ENCODE measurements around the gene SH2D3C.
"Not testable (repeated sequence)": the region's sequence is repeated elsewhere in the genome, so short reads cannot be mapped to it uniquely, and the experiment has no call there.

SH2D3C gene

DNA sequence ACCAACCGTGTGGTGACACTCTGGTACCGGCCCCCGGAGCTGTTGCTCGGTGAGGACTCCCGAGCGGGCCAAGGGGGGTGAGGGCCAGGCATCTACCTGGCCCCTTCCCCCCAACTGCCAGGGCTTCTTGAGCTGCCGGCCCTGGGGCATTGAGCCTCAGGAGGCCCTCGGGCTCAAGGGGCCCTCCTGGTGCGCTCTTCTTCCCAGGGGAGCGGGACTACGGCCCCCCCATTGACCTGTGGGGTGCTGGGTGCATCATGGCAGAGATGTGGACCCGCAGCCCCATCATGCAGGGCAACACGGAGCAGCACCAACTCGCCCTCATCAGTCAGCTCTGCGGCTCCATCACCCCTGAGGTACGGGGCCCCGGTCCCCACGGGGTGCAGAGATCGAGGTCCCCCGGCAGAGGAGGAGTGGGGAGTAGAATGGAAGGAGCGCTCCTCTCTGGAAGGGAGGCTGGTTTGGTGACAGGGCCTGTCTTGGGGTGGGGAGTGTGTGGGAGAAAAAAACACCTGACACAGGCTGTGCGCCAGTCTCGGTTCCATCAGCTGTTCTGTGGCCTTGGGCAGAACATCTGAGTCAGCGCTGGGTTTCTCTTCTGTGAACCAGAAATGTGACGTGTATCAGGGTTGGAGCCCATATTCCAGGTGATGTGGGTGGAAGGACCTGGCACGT is 10.0 kb upstream of the SH2D3C start:
- TF ChIP-seq, protein P1, sequence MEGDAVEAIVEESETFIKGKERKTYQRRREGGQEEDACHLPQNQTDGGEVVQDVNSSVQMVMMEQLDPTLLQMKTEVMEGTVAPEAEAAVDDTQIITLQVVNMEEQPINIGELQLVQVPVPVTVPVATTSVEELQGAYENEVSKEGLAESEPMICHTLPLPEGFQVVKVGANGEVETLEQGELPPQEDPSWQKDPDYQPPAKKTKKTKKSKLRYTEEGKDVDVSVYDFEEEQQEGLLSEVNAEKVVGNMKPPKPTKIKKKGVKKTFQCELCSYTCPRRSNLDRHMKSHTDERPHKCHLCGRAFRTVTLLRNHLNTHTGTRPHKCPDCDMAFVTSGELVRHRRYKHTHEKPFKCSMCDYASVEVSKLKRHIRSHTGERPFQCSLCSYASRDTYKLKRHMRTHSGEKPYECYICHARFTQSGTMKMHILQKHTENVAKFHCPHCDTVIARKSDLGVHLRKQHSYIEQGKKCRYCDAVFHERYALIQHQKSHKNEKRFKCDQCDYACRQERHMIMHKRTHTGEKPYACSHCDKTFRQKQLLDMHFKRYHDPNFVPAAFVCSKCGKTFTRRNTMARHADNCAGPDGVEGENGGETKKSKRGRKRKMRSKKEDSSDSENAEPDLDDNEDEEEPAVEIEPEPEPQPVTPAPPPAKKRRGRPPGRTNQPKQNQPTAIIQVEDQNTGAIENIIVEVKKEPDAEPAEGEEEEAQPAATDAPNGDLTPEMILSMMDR (IDR thresholded peaks at IDR 0.05; ENCODE audit: low read length, missing control alignments): no peak
- no peak for DNase-seq (ENCODE audit: low read depth)
- no peak overlapping the region for H3K4me3 ChIP-seq (replicated peaks; ENCODE audit: low read depth, low read length)

DNA sequence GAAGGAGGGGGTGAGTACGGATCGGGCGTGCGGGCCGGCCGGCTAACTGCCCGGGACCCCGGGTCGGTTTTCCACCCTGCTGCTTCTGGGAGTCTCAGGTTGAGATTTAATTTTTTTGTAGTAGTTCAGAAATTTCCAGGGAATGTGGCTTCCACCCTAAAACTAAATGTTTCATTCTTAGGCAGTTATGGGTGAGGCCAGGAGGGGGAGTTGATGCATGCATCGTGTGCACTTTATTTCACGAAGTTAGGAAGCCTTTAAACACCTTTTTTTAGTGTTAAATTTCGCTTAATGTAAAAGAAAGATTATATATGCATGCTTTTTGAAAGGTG is 8.3 kb upstream of the SH2D3C start:
- peak; percentile 45 for DNase-seq (ENCODE audit: low read depth)
- H3K4me3 ChIP-seq (replicated peaks; ENCODE audit: low read depth, low read length): peak overlapping the region; percentile 91
- TF ChIP-seq, protein P1 (IDR thresholded peaks at IDR 0.05; ENCODE audit: low read length, missing control alignments): peak; percentile 56

DNA sequence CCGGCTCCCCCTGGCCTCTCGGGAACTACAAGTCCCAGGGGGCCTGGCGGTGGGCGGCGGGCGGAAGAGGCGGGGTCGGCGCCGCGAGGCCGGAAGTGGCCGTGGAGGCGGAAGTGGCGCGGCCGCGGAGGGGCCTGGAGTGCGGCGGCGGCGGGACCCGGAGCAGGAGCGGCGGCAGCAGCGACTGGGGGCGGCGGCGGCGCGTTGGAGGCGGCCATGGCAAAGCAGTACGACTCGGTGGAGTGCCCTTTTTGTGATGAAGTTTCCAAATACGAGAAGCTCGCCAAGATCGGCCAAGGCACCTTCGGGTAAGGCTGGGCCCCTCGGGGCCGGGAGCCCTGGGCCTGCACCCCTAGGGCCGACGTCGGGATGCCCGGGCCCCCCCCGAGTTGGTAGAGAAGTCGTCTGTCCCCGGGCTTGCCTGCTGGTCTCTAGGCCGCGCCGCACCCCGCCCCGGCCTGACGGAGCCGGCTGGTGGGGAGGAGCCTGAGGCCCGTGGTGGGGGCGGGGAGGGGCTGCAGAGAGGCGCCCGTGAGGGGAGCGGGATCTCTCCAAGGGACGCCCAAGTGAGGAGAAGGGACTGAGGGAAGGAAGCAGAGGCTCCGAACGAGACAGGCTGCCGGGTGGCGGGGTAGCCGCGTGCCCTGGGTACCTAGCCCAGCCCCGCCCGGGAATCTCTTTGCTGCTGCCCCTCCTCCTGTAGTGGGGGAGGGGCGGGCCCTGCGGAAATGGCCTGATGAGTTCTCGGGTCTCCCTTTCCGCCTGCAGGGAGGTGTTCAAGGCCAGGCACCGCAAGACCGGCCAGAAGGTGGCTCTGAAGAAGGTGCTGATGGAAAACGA is 7.7 kb upstream of the SH2D3C start, which contains the start of gene CDK9:
Gene CDK9, plus strand, starts transcription at position 102 of the 840 bp plus-strand sequence. Its CDS starts 115 bp downstream, at position 217.
- TF ChIP-seq, protein P1 (IDR thresholded peaks at IDR 0.05; ENCODE audit: low read length, missing control alignments): no peak
- peak; percentile 90 for DNase-seq (ENCODE audit: low read depth)
- peak within 1 kb of the TSS; percentile 91 for H3K4me3 ChIP-seq (replicated peaks; ENCODE audit: low read depth, low read length)

DNA sequence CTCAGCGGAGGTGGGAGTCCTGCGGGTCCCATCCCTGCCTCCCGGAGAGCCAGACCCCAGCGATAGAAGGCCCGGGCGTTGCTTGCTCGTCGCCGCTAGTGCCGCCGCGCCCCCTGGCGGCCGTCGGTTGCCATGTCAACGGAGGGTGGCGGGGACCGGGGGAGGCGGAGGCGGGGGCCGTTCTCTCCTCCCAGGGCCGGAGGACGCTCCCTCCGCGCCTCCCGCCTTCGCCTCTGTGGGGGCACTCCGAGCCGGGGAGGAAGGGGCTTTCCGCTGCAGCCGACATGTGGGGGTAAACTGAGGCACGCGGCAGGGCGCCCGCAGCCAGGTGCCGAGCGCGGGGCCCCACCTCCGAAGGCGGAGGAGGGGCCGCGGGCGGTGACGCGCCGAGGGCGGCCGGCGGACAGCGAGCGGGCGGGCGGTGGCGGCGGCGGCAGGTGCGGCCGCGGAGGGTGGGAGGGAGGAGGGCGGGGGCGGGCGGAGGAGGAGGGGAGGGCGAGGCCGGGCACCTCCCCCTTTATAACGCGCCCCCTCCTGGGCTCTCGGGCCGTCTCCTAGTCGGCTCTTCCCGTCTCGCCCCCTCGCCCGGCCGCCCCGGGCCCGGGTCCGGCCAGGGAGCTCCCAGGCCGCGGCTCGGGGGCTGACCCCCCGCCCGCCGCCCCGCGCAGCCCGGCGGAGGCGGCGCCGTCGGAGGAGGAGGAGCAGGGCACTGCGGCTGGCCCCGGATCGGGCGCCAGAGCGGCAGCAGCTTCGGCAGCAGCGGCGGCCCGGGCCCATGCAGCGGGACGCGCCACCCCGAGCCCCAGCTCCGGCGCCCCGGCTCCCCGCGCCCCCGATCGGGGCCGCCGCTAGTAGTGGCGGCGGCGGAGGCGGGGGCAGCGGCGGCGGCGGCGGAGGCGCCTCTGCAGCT is 6.8 kb upstream of the SH2D3C start:
- H3K4me3 ChIP-seq (replicated peaks; ENCODE audit: low read depth, low read length): peak overlapping the region; percentile 91
- TF ChIP-seq, protein P1 (IDR thresholded peaks at IDR 0.05; ENCODE audit: low read length, missing control alignments): peak; percentile 47
- peak; percentile 82 for DNase-seq (ENCODE audit: low read depth)

DNA sequence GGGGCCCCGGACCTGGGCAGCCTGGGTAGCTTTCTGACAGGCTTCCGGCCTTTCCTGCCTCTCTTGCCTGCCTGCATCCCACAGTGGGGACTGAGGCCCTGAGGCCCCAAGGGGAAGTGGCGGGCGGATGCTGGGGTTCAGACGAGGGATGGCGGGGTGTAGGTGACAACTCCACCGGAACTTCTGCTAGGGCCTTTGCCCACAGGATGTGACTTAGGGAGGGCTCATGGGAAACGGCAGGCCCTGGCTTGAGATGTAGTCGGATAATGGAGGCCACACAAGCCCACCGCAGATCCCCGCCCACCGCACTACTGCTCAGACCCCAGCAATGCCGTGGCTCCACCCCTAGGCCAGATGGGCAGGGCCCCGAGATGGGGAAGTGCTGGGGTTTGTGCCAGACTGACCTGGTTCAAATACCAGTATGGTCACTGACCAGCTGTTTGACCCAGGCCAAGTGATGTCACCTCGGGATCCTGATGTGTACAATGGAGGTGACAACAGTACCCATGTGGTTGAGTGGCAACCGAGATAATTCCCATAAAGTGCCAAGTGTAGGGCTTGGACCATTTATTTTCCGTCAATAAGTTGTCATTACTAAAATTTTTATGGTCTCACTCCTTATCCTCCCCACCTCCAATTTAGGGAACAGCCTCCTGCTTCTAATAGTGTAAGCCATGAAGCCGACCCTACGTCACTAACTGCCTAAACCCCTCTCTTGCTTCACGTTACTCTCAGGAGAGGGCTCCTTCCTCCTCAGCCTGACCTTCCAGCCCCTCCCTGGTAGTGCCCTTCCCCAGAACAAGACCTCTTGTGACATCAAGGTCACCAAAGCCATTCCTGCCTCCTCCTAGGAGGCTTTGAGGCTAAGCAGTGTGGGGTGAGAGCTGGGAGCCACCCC is 4.9 kb upstream of the SH2D3C start:
- TF ChIP-seq, protein P1 (IDR thresholded peaks at IDR 0.05; ENCODE audit: low read length, missing control alignments): no peak
- DNase-seq (ENCODE audit: low read depth): no peak
- H3K4me3 ChIP-seq (replicated peaks; ENCODE audit: low read depth, low read length): no peak overlapping the region

DNA sequence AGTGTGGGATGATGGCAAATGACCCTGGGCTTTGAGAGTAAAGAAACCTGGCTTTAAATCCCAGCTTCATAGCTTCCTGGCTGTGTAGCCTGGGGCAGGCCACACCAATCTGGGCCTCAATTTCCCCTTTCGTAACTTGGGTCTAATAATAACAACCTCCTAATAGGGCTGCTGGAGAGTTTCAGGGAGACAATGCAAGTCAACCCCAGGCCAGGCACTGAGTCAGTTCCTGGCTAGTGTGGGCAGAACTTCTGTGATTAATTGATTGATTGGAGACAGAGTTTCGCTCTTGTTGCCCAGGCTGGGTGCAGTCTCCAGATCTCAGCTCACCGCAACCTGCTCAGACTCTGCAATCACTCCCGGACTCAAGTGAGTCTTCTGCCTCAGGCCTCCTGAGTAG is 3.3 kb upstream of the SH2D3C start:
- TF ChIP-seq, protein P1 (IDR thresholded peaks at IDR 0.05; ENCODE audit: low read length, missing control alignments): no peak
- no peak overlapping the region for H3K4me3 ChIP-seq (replicated peaks; ENCODE audit: low read depth, low read length)
- DNase-seq (ENCODE audit: low read depth): no peak

DNA sequence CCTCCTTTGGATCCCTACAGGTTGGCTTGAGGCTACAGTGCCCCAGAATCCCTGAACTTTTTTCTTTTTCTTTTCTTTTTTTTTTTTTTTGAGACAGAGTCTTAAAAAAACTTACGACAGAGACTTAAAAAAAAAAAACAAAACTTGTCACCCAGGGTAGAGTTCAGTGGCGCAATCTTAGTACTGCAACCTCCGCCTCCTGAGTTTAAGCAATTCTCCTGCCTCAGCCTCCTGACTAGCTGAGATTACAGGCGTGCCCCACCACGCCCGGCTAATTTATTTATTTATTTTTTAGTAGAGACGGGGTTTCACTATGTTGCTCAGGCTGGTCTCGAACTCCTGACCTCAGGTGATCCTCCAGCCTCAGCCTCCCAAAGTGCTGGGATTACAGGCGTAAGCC is 2.4 kb upstream of the SH2D3C start:
- DNase-seq (ENCODE audit: low read depth); H3K4me3 ChIP-seq (replicated peaks; ENCODE audit: low read depth, low read length): not testable (repeated sequence)
